NB4 (cell line): ENCODE measurements around the gene RWDD1.

Experiments
- DNase-seq: peaks from one replicate; pipeline ENCODE4 v3.0.0; 2010; ENCODE audit warnings: low read depth
- H3K4me3 ChIP-seq: one replicate; pipeline ENCODE4 v1.5.1; 2011; ENCODE audit warnings: mild to moderate bottlenecking, low read depth, low read length, moderate library complexity
- MYC ChIP-seq: IDR thresholded peaks from 2 replicates; pipeline ENCODE4 v1.6.1; 2011; ENCODE audit warnings: low read depth, low read length
- POLR2A ChIP-seq: IDR thresholded peaks from 2 replicates; pipeline ENCODE4 v1.6.1; 2011; ENCODE audit warnings: mild to moderate bottlenecking; ENCODE audit not compliant: insufficient read length; ENCODE audit errors: extremely low read depth
- TF ChIP-seq, protein P1 (sequence below): IDR thresholded peaks from 2 replicates; pipeline ENCODE4 v1.6.1; 2011; ENCODE audit warnings: low read depth, low read length
- TF ChIP-seq, protein P2 (sequence below): IDR thresholded peaks from one replicate; pipeline ENCODE4 v1.5.1; 2012; ENCODE audit warnings: low read depth, low read length

Gene RWDD1

DNA sequence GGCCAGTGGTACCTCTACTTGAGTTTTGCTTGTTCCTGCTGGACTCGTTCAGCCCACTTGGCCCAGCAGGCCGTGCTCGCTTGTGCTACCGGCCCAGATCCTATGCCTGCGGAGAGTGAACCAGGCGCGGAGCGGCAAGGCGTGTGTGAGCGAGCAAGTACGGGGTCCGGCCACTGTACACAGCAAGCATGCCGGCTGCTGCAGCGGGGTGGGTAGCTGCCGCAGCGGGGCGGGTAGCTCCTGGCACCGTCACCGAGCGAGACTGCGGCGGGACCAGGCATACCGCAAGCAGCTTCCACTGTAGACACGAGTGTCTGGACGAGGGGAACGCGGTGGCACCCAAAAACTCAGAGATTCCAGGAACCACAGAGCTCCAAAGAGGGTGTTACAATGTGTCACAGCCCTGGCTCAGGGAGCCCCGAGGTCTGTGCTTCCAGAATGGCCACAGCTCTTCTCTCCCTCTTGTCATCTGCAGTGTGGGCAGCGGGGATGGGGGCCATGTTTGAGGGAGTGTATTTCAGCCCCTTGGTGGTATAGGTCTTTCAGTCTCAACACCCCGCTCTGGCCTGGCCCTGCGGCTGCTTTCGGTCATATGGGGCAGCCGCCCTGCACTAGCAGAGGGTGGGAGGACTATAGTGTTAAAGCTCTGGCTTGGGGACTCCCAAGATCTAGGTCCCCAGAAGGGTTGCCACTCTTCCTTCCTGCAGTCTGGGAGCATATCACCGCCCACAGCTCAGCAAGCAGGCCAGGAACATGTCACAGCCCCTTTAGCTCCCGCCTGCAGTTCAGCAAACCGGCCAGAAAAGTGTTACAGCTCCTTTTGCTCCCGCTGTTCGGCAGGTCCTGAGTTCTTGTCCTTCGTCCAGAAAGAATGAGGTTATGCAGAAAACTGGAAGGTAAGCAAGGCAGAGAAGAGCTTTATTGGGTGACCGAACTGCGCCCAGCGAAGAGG lies 6.1 kb upstream of the RWDD1 start:
- no peak overlapping the region for H3K4me3 ChIP-seq
- DNase-seq = no peak
- TF ChIP-seq MYC (no peak), POLR2A (no peak)
- TF ChIP-seq, protein P1, sequence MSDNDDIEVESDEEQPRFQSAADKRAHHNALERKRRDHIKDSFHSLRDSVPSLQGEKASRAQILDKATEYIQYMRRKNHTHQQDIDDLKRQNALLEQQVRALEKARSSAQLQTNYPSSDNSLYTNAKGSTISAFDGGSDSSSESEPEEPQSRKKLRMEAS = no peak
- TF ChIP-seq, protein P2, sequence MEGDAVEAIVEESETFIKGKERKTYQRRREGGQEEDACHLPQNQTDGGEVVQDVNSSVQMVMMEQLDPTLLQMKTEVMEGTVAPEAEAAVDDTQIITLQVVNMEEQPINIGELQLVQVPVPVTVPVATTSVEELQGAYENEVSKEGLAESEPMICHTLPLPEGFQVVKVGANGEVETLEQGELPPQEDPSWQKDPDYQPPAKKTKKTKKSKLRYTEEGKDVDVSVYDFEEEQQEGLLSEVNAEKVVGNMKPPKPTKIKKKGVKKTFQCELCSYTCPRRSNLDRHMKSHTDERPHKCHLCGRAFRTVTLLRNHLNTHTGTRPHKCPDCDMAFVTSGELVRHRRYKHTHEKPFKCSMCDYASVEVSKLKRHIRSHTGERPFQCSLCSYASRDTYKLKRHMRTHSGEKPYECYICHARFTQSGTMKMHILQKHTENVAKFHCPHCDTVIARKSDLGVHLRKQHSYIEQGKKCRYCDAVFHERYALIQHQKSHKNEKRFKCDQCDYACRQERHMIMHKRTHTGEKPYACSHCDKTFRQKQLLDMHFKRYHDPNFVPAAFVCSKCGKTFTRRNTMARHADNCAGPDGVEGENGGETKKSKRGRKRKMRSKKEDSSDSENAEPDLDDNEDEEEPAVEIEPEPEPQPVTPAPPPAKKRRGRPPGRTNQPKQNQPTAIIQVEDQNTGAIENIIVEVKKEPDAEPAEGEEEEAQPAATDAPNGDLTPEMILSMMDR = no peak

DNA sequence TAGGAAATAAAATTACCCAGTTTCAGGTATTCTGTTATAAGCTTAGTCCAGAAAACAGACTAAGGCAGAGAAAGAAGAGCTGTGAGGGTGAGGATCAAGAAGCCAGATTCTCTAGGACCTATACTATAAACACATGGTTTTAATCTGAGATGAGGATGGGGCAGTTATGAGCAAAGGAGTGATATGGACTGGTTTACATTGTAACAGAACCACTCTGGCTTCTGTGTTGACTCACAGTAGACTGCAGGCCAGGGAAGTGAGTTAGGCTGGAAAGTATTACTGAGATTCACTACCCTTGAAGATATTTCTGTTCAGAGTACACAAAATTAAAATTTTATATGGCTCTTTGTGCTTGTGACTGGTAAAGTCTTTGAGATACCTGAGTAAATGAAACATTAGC lies 3.2 kb upstream of the RWDD1 start:
- no peak overlapping the region for H3K4me3 ChIP-seq
- TF ChIP-seq, protein P1 = no peak
- TF ChIP-seq POLR2A = no peak
- TF ChIP-seq MYC = no peak
- TF ChIP-seq, protein P2 = no peak
- DNase-seq = no peak

DNA sequence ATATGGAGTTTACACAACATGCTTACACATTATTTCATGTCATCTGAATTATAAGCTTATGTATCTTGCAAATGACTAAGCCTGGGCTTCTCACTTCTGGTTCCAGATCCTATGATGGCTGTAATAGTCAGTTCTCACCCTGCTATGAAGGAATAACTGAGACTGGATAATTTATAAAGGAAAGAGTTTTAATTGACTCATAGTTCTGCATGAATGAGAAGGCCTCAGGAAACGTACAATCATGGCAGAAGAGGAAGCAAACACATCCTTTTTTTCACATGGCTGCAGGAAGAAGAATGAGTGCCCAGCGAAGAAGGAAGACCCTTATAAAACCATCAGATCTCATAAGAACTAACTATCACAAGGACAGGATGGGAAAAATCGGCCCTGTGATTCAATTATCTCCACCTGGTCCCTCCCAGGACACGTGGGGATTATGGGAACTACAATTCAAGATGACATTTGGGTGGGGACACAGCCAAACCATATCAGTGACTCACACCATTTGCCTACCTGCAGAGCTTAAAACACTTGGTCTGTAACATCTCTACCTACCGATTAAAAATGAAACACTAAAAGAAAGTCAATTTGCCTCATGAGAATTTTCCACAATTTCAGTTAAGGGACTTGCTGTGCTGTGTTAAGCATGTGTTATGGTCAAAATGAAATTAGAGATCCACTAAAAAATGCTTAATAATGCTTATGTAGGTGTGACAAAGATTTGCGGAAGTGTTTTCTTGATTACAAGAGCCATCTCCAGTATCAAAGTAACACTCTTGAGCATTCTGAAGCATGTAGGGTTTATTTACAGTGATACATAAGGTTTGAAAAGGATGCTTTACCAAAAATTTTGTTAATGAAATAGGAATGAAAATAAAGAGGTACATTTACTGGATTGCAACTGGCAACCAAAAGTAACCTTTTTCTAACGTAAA lies 2.2 kb upstream of the RWDD1 start:
- peak; percentile 12 for DNase-seq
- no peak overlapping the region for H3K4me3 ChIP-seq
- TF ChIP-seq POLR2A = no peak
- TF ChIP-seq, protein P1 = no peak
- TF ChIP-seq, protein P2 = no peak
- TF ChIP-seq MYC = no peak

DNA sequence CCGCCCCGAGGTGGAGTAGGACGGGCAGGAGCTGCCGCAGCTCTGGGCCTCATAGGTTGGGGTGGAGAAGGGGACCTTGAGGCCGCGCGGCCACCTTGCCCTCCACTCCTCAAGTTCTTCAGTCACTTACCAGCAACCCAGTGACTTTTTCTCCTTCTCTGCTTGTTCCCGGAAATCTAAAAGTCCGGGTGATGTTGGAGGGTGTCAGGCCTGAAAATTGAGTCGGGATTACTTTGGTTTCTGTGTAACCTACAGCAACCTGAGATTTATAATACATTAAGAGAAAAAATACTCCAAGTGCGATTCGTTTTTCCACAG lies 338 bp downstream of the RWDD1 start:
- TF ChIP-seq, protein P2 = no peak
- TF ChIP-seq, protein P1 = no peak
- TF ChIP-seq MYC (no peak), POLR2A (no peak)
- DNase-seq = no peak

DNA sequence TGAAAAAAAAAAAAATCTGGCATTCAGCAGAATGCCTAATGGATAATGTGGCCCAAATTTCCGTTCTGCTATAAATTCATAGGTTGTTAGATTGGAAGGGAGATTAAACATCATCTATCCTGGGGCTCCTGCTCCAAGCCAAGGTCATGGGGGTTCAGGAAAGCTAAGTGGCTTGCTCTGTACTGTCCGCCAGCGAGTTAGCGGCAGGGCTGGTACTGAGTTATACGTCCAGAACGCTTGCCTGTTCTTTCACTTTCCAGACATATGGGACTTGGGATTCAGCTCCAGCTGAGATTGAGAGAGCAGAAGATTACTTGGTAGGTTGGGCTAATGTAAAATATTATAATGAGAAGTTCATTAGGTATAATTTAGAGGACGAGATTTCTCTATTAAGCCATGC lies 858 bp downstream of the RWDD1 start:
- TF ChIP-seq, protein P1 = no peak
- TF ChIP-seq, protein P2 = no peak
- TF ChIP-seq POLR2A (no peak), MYC (no peak)
- peak; percentile 54 for DNase-seq

More for the DNA sequence above, 338 bp downstream of the RWDD1 start:
- H3K4me3 ChIP-seq = peak overlapping the region; percentile 96

More for the DNA sequence above, 858 bp downstream of the RWDD1 start:
- H3K4me3 ChIP-seq = peak overlapping the region; percentile 96
